Measurements from ENCODE around the gene PLGLB2.
"Not testable (repeated sequence)": the region's sequence is repeated elsewhere in the genome, so short reads cannot be mapped to it uniquely, and the experiment has no call there.

PLGLB2 gene

DNA sequence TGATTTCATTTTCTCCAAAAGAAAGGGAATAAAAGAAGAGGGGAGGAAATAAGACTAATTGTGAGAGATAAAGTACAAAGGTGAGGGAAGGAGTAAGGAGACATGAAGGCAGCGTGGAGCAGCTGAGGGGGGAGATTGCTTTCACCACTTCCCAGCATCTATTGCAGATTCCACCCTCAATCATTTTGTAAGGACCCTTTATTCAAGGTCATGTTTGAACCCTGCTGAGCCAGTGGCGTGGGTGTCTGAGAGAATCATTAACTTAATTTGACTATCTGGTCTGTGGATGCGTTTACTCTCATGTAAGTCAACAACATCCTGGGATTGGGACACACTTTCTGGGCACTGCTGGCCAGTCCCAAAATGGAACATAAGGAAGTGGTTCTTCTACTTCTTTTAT, at the start of gene PLGLB2:
TSS of gene PLGLB2 (plus strand) at position 297 of the 400 bp plus-strand sequence. CDS start at position 364, 67 bp downstream.
- DNase-seq = not testable (repeated sequence)

DNA sequence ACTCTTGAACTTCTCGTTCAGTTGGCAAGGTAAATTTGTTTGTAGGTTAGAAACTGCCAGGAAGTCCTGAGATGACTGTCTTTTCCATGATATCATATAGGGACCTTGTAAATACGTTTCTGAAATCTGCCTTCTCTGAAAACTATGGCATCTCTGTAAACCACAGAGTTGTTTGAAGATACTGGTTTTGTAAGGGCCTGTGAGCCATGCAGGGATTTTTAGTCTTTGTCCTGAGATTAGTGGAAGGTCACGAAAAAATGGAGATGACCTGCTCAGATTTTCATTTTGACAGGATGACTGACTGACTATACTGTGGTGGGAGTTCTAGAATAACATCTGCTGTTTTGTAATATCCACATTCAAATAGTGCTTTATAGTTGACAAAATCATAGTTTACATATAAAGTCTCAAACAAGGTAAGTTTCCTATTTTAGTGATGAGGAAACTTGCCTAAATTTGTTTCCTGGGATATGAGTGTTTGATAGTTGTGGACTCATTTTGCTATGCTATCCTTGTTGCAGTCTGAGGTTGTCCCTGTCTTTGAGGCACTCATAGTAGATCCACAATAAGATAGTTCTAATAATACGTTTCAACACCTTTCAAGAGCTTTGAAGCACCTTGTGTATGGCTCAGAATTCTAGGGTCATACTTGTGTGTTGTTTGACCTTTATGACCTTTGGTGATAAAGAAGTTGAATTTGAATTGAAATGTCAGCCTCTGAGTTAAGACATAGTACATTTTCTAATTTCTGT, 43.1 kb upstream of the PLGLB2 start:
- not testable (repeated sequence) for DNase-seq

DNA sequence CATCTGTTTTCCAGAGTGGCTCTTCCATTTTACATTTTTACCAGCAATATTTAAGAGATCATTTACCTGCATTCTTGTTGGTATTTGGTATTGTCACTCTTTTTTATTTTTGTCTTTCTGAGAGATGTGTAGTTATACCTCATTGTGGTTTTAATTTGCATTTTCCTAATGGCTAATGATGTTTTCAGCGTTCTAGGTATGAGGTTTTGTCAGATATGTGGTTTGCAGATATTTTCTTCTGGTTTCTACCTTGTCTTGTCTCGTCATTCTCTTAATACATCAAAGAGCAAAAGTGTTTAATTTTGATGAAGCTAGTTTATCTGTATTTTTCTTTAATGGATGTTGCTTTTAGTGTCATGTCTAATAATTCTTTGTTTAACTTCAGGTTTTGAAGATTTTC, 39.5 kb upstream of the PLGLB2 start:
- DNase-seq = not testable (repeated sequence)

DNA sequence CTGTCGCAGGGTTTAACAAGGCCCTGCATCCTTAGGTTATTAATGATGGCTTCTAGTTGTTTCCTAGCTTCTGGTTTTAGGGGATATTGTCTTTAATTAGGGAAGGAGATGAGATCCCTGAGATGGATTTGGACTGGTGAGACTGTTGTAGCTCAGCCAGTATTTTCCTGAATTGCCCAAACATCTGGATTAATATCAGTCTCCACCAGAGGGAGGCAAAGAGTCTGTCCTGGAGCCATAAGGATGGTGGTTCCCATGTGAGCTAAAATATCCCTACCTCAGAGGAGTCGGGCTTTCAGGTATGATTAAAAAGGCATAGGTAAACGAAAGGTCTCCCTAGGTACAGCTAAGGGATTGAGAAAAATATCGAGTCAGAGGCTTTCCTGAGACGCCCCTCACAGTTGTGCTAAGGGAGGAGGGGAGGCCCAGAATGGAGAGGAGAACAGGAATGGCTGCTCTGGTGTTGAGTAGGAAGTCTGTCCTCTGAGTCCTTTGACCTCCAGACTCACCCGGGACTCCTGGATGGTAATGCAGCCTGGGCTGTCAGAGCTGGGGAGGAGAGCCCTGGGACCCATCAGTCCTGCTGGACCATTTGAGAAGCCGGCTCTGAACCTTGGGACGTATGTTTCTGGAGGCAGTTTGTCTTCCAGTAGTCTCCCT, 19.8 kb upstream of the PLGLB2 start:
- not testable (repeated sequence) for DNase-seq

DNA sequence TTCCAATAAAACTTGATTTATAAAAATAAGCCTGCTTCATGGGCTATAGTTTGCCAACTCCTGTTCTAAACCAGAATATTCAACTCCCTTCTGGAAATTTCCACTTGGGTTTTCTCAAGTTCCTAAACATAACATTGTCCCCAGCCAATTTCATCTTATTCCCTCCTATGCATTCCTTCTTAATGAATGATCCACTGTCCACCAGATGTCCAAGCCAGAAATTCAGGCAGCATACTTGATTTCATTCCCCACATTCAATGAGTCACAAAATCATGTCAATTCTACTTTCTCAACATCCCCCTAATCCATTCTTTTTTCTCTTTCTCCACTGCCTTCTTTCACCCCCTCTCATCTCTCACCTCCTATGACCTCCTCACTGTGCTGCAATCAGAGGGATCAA, 7.0 kb upstream of the PLGLB2 start:
- not testable (repeated sequence) for DNase-seq

DNA sequence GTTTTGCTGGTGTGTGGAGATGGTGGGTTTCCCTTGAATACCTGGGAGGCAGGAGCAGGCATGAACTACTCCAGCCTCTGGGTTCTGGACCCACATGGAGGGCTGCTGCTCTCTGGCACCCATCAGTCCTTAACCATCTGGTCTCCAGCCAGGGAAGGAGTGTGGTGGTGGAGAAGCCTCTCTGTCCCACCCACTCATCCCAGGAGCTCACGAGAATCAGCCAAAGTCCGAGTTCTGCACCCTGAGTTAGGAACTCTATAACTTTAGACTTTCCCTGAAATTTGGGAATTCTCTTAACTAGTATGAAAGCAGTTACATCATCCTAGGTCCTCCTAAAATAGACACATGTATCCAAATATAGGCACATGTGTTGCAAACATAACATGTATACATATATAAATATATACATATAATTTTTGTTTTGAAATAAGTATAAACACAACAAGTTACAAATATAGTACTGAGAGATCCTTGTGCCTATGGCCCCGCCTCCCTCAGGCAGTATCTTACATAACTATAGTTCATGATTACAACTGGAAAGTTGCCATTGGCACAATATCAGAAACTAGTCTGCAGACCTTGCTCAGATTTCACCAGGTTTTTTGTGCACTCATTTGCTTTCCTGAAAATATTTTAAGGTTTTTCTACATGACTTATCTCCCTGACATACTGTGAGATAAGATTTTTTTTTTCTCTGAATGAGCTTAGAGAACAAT, 5.3 kb upstream of the PLGLB2 start:
- not testable (repeated sequence) for DNase-seq

DNA sequence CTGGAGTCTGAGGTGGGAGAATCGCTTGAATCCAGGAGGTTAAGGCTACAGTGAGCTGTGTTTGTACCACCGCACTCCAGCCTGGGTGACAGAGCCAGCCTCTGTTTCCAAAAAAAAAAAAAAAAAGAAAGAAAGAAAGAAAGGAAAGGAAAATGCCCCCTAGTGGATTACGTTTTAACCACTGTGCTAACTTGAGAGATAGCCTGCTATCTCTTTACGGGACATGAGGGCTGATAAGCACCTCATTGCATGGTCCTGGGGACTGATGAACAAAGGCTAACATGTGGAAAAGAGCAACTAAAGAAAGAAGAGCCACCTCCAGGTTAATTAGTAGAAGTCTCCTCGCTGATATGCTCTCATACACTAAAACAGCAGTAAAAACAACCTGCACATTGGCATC, 4.2 kb upstream of the PLGLB2 start:
- DNase-seq = not testable (repeated sequence)

DNA sequence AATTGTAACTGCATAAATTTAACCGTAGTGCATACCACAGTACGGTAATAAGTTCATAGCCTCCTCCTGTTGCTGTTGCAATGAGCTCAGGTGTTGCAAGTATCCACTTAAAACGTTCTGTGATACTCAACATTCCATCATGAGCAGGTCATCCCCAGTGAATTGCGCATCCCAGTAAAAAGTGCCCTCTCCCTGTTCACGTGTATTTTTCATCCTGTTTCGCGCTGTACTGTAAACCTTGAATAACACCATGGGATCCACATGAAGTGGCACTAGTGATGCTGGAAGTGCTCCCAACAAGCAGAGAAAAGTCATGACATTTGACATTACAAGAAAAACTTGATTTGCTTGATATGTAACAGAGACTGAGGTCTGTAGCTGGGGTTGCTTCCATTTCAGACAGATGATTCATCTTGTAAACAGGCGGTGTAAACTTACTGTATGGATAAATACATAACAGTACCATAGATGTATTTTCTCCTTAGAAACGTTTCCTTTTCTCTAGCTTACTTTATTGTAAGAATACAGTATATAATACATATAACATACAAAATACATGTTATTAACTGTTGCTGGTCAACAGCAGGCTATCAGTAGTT, 2.4 kb upstream of the PLGLB2 start:
- DNase-seq = not testable (repeated sequence)

DNA sequence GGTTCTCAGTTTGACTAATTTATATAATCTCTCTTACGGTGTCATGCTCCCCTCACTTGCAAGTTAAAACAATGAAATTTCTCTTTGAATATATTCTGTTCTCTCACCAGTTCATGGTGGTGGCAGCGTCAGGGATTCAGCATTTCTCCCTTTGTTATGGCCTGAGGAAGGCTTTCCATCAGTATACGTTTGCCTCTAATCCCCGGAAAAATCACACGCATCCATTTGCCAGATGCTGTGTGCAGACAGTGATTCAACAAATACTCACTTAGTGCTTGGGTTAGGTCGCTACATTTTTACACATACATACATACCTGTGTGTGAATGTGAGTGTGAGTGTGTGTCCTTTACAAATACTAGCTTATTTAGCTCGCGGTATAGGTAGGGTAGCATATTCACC, 637 bp downstream of the PLGLB2 start:
- not testable (repeated sequence) for DNase-seq

DNA sequence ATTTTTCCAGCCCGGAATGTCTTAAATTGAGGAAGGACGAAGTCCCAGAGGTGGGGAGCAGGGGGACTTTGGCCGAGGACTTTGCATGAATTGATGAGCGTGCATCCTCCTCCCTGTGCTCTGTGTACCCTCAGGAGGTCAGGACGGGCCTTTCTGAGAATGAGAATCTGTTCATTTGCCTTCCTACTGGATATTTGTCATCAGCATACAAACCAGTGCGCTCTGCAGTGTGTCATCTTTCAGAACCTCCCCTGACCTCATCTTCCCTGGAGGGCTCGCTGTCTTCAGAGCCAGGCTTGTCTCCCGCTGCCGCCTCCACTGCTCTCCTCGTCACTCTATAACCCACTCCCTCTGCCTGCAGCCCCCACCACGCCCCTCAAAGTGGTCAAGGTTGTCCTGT, 2.7 kb downstream of the PLGLB2 start:
- not testable (repeated sequence) for DNase-seq

DNA sequence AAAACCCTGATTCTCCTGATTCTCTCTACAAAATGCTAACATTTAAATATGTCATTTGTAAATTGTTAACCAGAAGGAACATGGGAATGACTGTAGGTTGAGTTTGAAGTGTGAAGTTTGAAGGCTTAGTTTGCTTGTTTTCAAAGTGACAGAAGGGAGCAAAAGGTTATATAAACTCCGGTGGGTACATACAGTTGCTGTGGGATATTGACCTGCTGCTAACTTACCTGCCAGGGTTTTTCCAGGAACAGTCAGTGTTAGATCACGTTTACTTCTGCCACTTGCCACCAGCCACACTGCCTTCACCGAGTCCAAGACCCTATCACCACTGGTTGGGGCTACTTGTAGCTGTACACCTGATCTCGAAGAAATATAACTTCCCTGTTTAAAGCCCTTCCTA, 6.9 kb downstream of the PLGLB2 start:
- DNase-seq = not testable (repeated sequence)

Data from NCI-H345 (cell line).